ENCODE results near the gene BLM. TPM values are rescaled to one million over a fixed set of nuclear protein-coding genes. Genes with fewer than 3 reads are reported as not detected.

BLM gene
- total and polyA plus RNA-seq, 2 of the 8 experiments (the other 6 are each of a cell fraction or from before 2014, with no cell fraction given) = 15.2 to 46.7 TPM

DNA sequence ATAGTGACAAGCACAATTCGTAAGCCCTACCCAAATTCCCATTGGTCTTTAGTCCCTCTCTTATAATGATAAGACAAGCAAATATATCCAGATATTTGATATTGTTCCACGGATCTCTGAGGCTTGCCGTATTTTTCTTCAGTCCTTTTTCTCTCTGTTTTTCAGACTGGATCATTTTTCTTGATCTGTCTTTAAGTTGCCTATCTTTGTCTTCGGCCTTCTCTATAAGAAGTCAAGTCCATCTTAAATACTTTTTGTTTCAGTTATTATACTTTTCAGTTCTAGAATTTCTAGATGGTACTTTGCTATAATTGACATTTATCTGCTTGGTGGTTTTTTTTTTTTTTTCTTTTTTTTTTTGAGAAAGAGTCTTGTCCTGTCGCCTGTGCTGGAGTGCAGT lies 13.7 kb upstream of the BLM start:
- no peak overlapping the region for H3K23ac ChIP-seq (ENCODE audit: insufficient read length)
- DNase-seq (ENCODE audit: low read depth in 1 of 2, low spot score in 2 of 2) (no peak), FAIRE-seq (no peak)
- ChIA-PET POLR2A (ENCODE audit: partially characterized antibody) (no interaction called here), CTCF (ENCODE audit: partially characterized antibody) (no interaction called here)
- H3K14ac ChIP-seq (ENCODE audit: insufficient read length) = no peak overlapping the region
- H3K4me3 ChIP-seq (ENCODE audit: extremely low read depth in 1 of 4, insufficient read depth in 2 of 4, low read depth in 3 of 4, low read length in 4 of 4) = no peak overlapping the region
- no peaks in the 10 kb centered on the region; a peak in 1 of 8 replicates for H3K36me3 ChIP-seq (ENCODE audit: control insufficient read depth in 2 of 4, insufficient read depth in 4 of 4, low read length in 3 of 4)
- 92% methylated on average over 4 of the region's 5 CpGs; no CpG with 5 or more reads in 1 of the 2 experiments for WGBS, 2 experiments (ENCODE audit: extremely low coverage in 1 of 2, insufficient coverage in 1 of 2, insufficient read length in 1 of 2, insufficient replicate concordance in 2 of 2, low coverage in 1 of 2, low lambda C conversion rate in 2 of 2, missing lambda C conversion rate in 1 of 2)
- H3K18ac ChIP-seq (ENCODE audit: extremely low read depth, low read length) = no peak overlapping the region
- no peak overlapping the region for H3K9ac ChIP-seq (replicated peaks in 1 of 4; ENCODE audit: extremely low read depth in 1 of 4, low read depth in 3 of 4, low read length in 3 of 4)
- H2AK5ac ChIP-seq (ENCODE audit: low read depth, low read length) = no peak overlapping the region
- no peak overlapping the region for H4K91ac ChIP-seq (replicated peaks; ENCODE audit: insufficient read length, low read length)
- no peak overlapping the region for H3K27ac ChIP-seq (ENCODE audit: low read depth, low read length)
- H3K9me3 ChIP-seq (ENCODE audit: insufficient read depth in 2 of 2, low read depth in 1 of 2, low read length in 1 of 2) = no peaks in the 10 kb centered on the region
- H3K23me2 ChIP-seq (ENCODE audit: low read depth, low read length) = no peaks in the 10 kb centered on the region
- H3K79me2 ChIP-seq (ENCODE audit: control insufficient read depth in 1 of 2, insufficient read depth in 2 of 2, low read length in 2 of 2) = no peaks in the 10 kb centered on the region
- no peak overlapping the region for H2BK12ac ChIP-seq (ENCODE audit: low read depth, low read length)
- no peak overlapping the region for H2BK20ac ChIP-seq (ENCODE audit: low read length)
- H4K8ac ChIP-seq (ENCODE audit: extremely low read depth, insufficient read depth, low read length) = no peak overlapping the region
- H2AFZ ChIP-seq (ENCODE audit: low read length) = no peak overlapping the region
- H3K79me1 ChIP-seq (ENCODE audit: low read depth, low read length) = no peaks in the 10 kb centered on the region
- no peaks in the 10 kb centered on the region for H3K4me1 ChIP-seq (replicated peaks in 1 of 4; ENCODE audit: control insufficient read depth in 3 of 4, insufficient read depth in 4 of 4, low read length in 3 of 4)
- no peak overlapping the region for H2BK5ac ChIP-seq (ENCODE audit: low read depth, low read length)
- no peak overlapping the region for H3K4me2 ChIP-seq (ENCODE audit: insufficient read depth in 1 of 2, low read depth in 2 of 2, low read length in 2 of 2)
- H3K27me3 ChIP-seq (replicated peaks in 1 of 4; ENCODE audit: control insufficient read depth in 3 of 4, extremely low read depth in 1 of 4, insufficient read depth in 3 of 4, low read length in 3 of 4) = no peaks in the 10 kb centered on the region
- no peak overlapping the region for H4K5ac ChIP-seq (ENCODE audit: insufficient read length, low read depth, low read length)
- no peak overlapping the region for H2BK120ac ChIP-seq (replicated peaks; ENCODE audit: low read depth, low read length)
- H2BK15ac ChIP-seq (ENCODE audit: low read length) = no peak overlapping the region
- no peaks in the 10 kb centered on the region for H4K20me1 ChIP-seq (replicated peaks in 1 of 2; ENCODE audit: control insufficient read depth in 1 of 2, insufficient read depth in 2 of 2, low read length in 2 of 2)
- no peak overlapping the region for H3K4ac ChIP-seq (replicated peaks; ENCODE audit: insufficient read length, low read depth, low read length)
- no peak overlapping the region for H3K56ac ChIP-seq (replicated peaks; ENCODE audit: insufficient read length, low read depth, low read length)
- no peak for TF ChIP-seq KDM4A (IDR thresholded peaks at IDR 0.05; ENCODE audit: low read depth, low read length, severe bottlenecking)

Measured in H1 (cell line).